GM18873 (cell line): Measurements from ENCODE around the gene MTF2.

Experiments used
- ATAC-seq: cut with Tn5 transposase; IDR thresholded peaks from one replicate; pipeline ENCODE4 v1.9.1; 2021; ENCODE audit warnings: mild to moderate bottlenecking, moderate library complexity, moderate number of reproducible peaks; ENCODE audit not compliant: unreplicated experiment, low FRiP score

MTF2 gene

GRCh38 chr1:93179886-93180722, 101.0 kb downstream of the MTF2 start, which contains the start of gene TMED5:
TMED5 (minus strand) TSS chr1:93180413; CDS start chr1:93180242, 171 bp downstream.
- peak; percentile 83 for ATAC-seq

- ATAC-seq: no peak
Measured at GRCh38 chr1:93180723-93181613, 101.9 kb downstream of the MTF2 start, which contains the start of gene CCDC18. CCDC18 (plus strand) TSS chr1:93180724; CDS start chr1:93183362, 2,638 bp downstream.

- no peak for ATAC-seq
Measured at GRCh38 chr1:93186667-93187066, 107.6 kb downstream of the MTF2 start.
